HG02642 (cell line): ENCODE measurements around the gene COQ8B.

Source experiments
- ATAC-seq: cut with Tn5 transposase; IDR thresholded peaks from one replicate; pipeline ENCODE4 v1.9.1; 2021; ENCODE audit warnings: mild to moderate bottlenecking; ENCODE audit not compliant: unreplicated experiment, poor library complexity

COQ8B gene

GRCh38 chr19:40642051-40642706, 74.5 kb downstream of the COQ8B start:
- ATAC-seq, result no peak
